SK-N-SH treated with all-trans-retinoic acid at 6 μM for 48 hours (cell line): Measurements from ENCODE around the gene FGD5.

Experiments used
- ATAC-seq: fragments of 200-7000 bp; cut with Tn5 transposase; 3 replicates; pipeline ENCODE4 v1.9.1; 2020; ENCODE audit warnings: mild to moderate bottlenecking, moderate library complexity
- ARNTL ChIP-seq: fragments of 450-650 bp; formaldehyde crosslinking; IDR thresholded peaks from 2 replicates; pipeline ENCODE4 v1.5.0; 2020; ENCODE audit warnings: low read depth, mild to moderate bottlenecking, moderate library complexity, borderline replicate concordance
- BACH2 ChIP-seq: fragments of 250-450 bp; sonication (Bioruptor Pico); IDR thresholded peaks from 2 replicates; pipeline ENCODE4 v1.9.0; 2021; ENCODE audit warnings: mild to moderate bottlenecking, borderline replicate concordance
- CSDC2 ChIP-seq: fragments of 250-450 bp; sonication (Bioruptor Pico); IDR thresholded peaks from 2 replicates; pipeline ENCODE4 v1.5.0; 2020; ENCODE audit warnings: mild to moderate bottlenecking, moderate library complexity
- GLIS3 ChIP-seq: fragments of 250-450 bp; sonication (Bioruptor Pico); IDR thresholded peaks from 2 replicates; pipeline ENCODE4 v1.5.0; 2020; ENCODE audit warnings: mild to moderate bottlenecking, moderate library complexity
- OSR1 ChIP-seq: fragments of 250-450 bp; sonication (Bioruptor Pico); IDR thresholded peaks from 2 replicates; pipeline ENCODE4 v1.8.0; 2022; ENCODE audit warnings: moderate library complexity, mild to moderate bottlenecking, inconsistent platforms
- SNAI2 ChIP-seq: fragments of 250-450 bp; sonication (Bioruptor Pico); IDR thresholded peaks from 2 replicates; pipeline ENCODE4 v1.5.0; 2020; ENCODE audit warnings: mild to moderate bottlenecking, moderate library complexity
- TCF4 ChIP-seq: fragments of 250-450 bp; sonication (Bioruptor Pico); IDR thresholded peaks from 2 replicates; pipeline ENCODE4 v1.8.0; 2021; ENCODE audit warnings: mild to moderate bottlenecking, moderate library complexity, borderline replicate concordance
- TOX ChIP-seq: fragments of 250-450 bp; sonication (Bioruptor Pico); IDR thresholded peaks from 2 replicates; pipeline ENCODE4 v1.8.0; 2021; ENCODE audit warnings: mild to moderate bottlenecking, moderate library complexity, borderline replicate concordance
- ZC3H10 ChIP-seq: fragments of 250-450 bp; sonication (Bioruptor Pico); IDR thresholded peaks from 2 replicates; pipeline ENCODE4 v1.5.1; 2021; ENCODE audit warnings: mild to moderate bottlenecking, moderate library complexity
- ZFP3 ChIP-seq: fragments of 250-450 bp; sonication (Bioruptor Pico); IDR thresholded peaks from 2 replicates; pipeline ENCODE4 v1.5.0; 2020; ENCODE audit warnings: mild to moderate bottlenecking, moderate library complexity
- ZFP30 ChIP-seq: fragments of 450-650 bp; formaldehyde crosslinking; IDR thresholded peaks from 2 replicates; pipeline ENCODE4 v1.5.0; 2022; ENCODE audit warnings: mild to moderate bottlenecking, moderate library complexity
- ZNF565 ChIP-seq: fragments of 450-650 bp; formaldehyde crosslinking; conservative IDR thresholded peaks from 2 replicates; pipeline ENCODE4 v1.5.0; 2020; ENCODE audit warnings: low read depth, mild to moderate bottlenecking, moderate library complexity
- TF ChIP-seq, protein P1 (sequence below): fragments of 250-450 bp; sonication (Bioruptor Pico); IDR thresholded peaks from 2 replicates; pipeline ENCODE4 v1.8.0; 2020; ENCODE audit warnings: mild to moderate bottlenecking, moderate library complexity, borderline replicate concordance
- TF ChIP-seq, protein P2 (sequence below): fragments of 250-450 bp; sonication (Bioruptor Pico); IDR thresholded peaks from 2 replicates; pipeline ENCODE4 v1.5.1; 2020; ENCODE audit warnings: low read depth, mild to moderate bottlenecking, moderate library complexity
- TF ChIP-seq, protein P3 (sequence below): fragments of 250-450 bp; sonication (Bioruptor Pico); IDR thresholded peaks from 2 replicates; pipeline ENCODE4 v1.5.0; 2020; ENCODE audit warnings: mild to moderate bottlenecking, moderate library complexity
- TF ChIP-seq, protein P4 (sequence below): fragments of 250-450 bp; sonication (Bioruptor Pico); IDR thresholded peaks from 2 replicates; pipeline ENCODE4 v1.8.0; 2021; ENCODE audit warnings: low read depth, mild to moderate bottlenecking, moderate library complexity, borderline replicate concordance

FGD5 gene, protein sequence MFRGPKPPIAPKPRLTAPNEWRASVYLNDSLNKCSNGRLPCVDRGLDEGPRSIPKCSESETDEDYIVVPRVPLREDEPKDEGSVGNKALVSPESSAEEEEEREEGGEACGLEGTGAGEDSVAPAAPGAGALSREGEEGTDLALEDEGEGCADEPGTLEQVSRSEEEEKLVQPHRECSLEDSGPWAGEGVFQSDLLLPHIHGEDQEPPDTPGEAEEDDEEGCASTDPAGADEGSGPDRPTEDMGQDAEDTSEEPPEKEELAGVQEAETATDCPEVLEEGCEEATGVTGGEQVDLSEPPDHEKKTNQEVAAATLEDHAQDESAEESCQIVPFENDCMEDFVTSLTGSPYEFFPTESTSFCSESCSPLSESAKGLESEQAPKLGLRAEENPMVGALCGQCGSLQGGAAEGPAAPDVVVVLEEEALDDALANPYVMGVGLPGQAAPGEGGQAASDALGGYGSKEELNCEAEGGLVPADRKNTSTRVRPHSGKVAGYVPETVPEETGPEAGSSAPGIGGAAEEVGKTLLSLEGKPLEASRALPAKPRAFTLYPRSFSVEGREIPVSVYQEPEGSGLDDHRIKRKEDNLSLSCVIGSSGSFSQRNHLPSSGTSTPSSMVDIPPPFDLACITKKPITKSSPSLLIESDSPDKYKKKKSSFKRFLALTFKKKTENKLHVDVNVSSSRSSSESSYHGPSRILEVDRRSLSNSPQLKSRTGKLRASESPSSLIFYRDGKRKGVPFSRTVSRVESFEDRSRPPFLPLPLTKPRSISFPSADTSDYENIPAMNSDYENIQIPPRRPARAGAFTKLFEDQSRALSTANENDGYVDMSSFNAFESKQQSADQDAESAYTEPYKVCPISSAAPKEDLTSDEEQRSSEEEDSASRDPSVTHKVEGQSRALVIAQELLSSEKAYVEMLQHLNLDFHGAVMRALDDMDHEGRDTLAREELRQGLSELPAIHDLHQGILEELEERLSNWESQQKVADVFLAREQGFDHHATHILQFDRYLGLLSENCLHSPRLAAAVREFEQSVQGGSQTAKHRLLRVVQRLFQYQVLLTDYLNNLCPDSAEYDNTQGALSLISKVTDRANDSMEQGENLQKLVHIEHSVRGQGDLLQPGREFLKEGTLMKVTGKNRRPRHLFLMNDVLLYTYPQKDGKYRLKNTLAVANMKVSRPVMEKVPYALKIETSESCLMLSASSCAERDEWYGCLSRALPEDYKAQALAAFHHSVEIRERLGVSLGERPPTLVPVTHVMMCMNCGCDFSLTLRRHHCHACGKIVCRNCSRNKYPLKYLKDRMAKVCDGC (N-terminal part only)

DNA sequence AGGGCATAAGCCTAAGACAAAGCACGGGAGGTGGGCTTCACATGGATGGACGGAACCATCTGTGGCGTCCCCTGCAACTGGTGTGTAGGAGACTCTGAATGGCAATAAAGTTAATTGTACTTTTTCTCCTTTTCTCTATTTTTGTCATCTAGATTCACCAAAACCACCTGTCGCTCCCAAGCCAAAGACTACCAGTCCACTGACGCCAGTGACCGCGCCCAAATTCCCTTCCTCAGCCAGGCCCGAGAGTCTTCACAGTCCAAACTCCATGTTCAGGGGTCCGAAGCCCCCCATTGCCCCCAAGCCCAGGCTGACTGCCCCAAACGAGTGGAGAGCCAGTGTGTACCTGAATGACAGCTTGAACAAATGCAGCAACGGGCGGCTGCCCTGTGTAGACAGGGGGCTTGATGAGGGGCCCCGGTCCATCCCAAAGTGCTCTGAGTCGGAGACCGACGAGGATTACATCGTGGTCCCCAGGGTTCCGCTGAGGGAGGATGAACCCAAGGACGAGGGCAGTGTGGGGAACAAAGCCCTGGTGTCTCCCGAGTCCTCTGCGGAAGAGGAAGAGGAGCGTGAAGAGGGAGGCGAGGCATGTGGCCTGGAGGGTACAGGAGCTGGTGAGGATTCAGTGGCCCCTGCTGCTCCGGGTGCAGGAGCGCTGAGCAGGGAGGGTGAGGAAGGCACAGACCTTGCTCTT is at the start of gene FGD5:
Gene FGD5, plus strand, starts transcription at position 159 of the 697 bp plus-strand sequence. Its CDS starts 110 bp downstream, at position 269.
- ATAC-seq: no peak

DNA sequence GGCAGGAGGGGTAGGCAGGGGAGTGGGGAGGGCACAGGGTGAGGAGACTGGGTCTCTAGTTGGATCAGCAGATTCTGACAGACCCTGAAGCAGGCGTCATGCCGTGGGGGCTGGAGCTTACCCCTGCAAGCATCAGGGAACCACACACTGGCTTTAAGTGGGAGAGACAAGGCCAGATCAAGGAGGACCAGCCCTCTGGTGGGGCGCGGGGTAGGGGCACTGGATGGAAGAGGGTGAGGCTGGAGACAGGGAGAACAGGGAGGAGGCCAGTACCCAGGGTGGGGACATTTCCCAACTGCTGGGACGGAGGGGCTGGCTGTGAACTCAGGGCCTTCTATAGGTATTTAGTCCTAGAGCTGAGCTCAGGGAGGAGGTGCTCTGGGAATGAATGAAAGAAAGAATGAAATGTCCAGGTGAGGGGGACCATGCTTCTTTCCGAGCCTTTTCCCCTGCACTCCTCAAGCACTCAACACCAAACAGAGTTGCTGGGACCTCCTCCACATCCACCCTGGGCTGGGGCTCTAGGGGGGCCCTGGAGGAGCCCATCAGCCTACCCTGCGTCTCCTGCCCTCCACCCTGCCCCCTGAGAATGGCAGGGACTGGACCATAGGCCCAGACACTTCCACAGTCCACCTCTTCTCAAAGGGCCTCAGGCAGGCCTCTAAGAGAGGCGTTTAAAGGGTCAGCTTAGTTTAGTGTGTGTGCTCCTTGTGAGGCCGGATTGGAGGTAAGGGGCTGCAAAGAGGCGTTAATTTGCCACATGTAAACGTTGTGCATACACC is 49.0 kb upstream of the FGD5 start:
- no peak for TF ChIP-seq GLIS3 (CRISPR knock-in tag)
- no peak for ATAC-seq

More for the DNA sequence above, at the start of gene FGD5:
- TF ChIP-seq ARNTL (CRISPR knock-in tag) (no peak), ZNF565 (CRISPR knock-in tag) (no peak), GLIS3 (CRISPR knock-in tag) (no peak), SNAI2 (CRISPR knock-in tag) (no peak), ZC3H10 (CRISPR knock-in tag) (no peak), TCF4 (CRISPR knock-in tag) (no peak), ZFP30 (CRISPR knock-in tag) (no peak), OSR1 (CRISPR knock-in tag) (no peak), BACH2 (CRISPR knock-in tag) (no peak), ZFP3 (CRISPR knock-in tag) (no peak), CSDC2 (CRISPR knock-in tag) (no peak), TOX (CRISPR knock-in tag) (no peak)
- TF ChIP-seq, protein P1, sequence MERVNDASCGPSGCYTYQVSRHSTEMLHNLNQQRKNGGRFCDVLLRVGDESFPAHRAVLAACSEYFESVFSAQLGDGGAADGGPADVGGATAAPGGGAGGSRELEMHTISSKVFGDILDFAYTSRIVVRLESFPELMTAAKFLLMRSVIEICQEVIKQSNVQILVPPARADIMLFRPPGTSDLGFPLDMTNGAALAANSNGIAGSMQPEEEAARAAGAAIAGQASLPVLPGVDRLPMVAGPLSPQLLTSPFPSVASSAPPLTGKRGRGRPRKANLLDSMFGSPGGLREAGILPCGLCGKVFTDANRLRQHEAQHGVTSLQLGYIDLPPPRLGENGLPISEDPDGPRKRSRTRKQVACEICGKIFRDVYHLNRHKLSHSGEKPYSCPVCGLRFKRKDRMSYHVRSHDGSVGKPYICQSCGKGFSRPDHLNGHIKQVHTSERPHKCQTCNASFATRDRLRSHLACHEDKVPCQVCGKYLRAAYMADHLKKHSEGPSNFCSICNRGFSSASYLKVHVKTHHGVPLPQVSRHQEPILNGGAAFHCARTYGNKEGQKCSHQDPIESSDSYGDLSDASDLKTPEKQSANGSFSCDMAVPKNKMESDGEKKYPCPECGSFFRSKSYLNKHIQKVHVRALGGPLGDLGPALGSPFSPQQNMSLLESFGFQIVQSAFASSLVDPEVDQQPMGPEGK (CRISPR knock-in tag): no peak
- TF ChIP-seq, protein P2, sequence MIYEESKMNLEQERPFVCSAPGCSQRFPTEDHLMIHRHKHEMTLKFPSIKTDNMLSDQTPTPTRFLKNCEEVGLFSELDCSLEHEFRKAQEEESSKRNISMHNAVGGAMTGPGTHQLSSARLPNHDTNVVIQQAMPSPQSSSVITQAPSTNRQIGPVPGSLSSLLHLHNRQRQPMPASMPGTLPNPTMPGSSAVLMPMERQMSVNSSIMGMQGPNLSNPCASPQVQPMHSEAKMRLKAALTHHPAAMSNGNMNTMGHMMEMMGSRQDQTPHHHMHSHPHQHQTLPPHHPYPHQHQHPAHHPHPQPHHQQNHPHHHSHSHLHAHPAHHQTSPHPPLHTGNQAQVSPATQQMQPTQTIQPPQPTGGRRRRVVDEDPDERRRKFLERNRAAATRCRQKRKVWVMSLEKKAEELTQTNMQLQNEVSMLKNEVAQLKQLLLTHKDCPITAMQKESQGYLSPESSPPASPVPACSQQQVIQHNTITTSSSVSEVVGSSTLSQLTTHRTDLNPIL: no peak
- TF ChIP-seq, protein P3, sequence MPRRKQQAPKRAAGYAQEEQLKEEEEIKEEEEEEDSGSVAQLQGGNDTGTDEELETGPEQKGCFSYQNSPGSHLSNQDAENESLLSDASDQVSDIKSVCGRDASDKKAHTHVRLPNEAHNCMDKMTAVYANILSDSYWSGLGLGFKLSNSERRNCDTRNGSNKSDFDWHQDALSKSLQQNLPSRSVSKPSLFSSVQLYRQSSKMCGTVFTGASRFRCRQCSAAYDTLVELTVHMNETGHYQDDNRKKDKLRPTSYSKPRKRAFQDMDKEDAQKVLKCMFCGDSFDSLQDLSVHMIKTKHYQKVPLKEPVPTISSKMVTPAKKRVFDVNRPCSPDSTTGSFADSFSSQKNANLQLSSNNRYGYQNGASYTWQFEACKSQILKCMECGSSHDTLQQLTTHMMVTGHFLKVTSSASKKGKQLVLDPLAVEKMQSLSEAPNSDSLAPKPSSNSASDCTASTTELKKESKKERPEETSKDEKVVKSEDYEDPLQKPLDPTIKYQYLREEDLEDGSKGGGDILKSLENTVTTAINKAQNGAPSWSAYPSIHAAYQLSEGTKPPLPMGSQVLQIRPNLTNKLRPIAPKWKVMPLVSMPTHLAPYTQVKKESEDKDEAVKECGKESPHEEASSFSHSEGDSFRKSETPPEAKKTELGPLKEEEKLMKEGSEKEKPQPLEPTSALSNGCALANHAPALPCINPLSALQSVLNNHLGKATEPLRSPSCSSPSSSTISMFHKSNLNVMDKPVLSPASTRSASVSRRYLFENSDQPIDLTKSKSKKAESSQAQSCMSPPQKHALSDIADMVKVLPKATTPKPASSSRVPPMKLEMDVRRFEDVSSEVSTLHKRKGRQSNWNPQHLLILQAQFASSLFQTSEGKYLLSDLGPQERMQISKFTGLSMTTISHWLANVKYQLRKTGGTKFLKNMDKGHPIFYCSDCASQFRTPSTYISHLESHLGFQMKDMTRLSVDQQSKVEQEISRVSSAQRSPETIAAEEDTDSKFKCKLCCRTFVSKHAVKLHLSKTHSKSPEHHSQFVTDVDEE (CRISPR knock-in tag): no peak
- TF ChIP-seq, protein P4, sequence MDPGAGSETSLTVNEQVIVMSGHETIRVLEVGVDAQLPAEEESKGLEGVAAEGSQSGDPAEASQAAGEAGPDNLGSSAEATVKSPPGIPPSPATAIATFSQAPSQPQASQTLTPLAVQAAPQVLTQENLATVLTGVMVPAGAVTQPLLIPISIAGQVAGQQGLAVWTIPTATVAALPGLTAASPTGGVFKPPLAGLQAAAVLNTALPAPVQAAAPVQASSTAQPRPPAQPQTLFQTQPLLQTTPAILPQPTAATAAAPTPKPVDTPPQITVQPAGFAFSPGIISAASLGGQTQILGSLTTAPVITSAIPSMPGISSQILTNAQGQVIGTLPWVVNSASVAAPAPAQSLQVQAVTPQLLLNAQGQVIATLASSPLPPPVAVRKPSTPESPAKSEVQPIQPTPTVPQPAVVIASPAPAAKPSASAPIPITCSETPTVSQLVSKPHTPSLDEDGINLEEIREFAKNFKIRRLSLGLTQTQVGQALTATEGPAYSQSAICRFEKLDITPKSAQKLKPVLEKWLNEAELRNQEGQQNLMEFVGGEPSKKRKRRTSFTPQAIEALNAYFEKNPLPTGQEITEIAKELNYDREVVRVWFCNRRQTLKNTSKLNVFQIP (CRISPR knock-in tag): no peak
